C1 segment of cervical spinal cord (tissue), 14 donors: ENCODE results near the gene CBARP.

Experiments
- DNase-seq, 14 donors: peaks; one replicate each; lab custom pipeline; 2025; lab: John Stamatoyannopoulos, UW

The CBARP gene

DNA sequence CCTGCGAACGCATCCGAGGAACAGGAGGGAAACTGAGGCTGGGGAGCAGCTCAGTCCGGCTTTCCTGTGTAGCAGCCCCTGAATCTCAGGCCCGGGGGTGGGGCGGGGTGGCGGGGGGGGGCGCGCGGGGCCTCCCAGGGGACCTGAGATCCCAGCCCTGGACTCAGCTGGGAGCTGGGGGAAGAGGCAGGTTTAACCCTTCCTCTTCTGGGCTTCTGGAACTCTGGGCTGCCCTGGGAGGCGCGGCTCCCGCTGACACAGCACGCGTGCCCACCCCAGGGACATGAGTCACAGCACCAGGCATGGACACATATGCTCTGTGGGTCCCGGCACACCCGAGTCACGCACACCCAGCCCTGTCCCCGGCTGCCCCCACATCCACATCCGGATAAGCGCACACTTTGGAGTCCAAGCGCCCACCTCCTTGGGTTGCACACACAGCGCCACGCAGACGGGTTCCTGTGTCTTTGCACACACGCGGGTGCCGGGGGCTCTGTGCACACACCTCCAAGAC lies 27.9 kb upstream of the CBARP start:
- DNase-seq: peak in 1 of 14 donors; percentile 53

DNA sequence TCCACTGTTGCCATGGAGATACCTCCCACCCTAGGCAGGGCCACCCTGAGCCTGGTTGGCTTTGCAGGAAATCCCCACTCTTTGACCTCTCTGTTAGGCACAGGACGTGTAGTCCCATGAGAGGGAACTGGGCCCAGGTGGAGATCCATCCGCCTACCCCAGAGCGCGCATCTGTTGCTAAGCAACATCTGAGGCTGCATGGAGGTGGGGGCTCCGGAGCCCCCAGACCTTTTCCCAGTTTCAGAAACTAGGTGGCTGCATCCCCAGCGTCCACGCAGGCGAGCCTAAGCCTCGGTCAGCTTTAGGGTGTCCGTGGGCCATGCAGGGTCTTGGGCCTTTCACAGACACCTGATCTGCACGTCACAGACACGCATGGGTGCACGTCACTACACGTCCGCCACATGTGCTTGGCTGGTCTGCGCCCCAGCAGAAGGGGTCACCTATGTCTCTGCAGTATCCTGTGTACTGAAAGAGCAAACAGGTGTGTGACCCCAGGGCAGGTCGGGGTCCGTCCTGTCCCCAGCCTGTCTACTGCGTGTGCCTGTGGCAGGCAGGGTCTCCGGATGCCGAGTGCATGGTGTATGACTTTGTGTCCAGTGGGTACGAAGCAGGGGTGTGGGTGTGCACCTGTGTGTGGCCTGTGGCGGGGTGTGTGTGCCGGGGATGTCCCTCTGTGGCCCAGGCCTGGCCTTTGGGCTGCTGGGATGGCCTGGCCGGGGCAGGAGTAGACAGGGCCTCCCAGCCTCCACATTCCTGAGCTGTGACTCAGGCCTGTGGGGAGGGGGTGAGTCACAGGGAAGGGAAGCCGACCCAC lies 27.2 kb upstream of the CBARP start:
- peak in 1 of 14 donors; percentile 45 for DNase-seq

DNA sequence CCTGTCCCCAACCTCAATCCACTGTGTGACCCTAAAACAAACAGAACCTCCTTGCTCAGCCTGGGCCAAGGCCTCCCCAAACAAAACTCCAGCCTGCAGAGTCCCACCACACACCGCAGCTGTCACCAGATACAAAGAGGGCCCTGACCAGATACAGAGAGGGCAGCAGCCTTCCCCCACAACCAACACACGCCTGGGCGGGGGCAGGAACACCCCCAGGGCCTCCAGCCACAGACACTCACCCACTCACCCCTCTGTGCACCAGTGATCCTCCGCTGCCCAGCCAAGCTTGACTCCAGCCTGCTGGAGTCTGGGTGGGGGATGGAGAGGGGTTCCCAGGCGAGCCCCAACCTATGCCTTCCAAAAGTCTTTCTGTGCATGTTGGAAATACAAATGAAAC lies 25.4 kb upstream of the CBARP start:
- no peak for DNase-seq

DNA sequence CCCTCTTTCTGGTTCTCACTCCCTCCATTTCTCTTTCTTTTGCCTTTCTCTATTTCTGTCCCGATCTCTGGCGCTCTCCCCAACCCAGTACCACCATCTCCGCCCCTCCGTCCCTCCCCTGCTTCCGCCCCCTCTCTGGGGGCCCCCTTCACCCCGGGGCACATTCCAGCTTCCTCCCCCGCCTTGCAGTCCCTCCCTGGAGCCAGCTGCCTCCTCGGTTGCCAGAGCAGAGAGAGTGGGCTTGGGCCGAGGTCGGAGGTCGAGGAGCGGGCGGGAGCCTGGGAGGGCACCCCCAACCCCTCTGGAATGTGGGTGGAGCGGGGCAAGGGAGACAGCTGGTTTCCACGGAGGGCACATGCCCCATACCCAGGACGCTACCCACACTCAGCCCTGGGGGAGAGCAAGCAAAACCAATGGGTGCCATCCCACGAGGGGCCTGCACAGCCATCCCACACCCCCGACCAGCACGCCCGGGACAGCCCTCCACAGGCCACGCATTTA lies 24.9 kb upstream of the CBARP start:
- no peak for DNase-seq

DNA sequence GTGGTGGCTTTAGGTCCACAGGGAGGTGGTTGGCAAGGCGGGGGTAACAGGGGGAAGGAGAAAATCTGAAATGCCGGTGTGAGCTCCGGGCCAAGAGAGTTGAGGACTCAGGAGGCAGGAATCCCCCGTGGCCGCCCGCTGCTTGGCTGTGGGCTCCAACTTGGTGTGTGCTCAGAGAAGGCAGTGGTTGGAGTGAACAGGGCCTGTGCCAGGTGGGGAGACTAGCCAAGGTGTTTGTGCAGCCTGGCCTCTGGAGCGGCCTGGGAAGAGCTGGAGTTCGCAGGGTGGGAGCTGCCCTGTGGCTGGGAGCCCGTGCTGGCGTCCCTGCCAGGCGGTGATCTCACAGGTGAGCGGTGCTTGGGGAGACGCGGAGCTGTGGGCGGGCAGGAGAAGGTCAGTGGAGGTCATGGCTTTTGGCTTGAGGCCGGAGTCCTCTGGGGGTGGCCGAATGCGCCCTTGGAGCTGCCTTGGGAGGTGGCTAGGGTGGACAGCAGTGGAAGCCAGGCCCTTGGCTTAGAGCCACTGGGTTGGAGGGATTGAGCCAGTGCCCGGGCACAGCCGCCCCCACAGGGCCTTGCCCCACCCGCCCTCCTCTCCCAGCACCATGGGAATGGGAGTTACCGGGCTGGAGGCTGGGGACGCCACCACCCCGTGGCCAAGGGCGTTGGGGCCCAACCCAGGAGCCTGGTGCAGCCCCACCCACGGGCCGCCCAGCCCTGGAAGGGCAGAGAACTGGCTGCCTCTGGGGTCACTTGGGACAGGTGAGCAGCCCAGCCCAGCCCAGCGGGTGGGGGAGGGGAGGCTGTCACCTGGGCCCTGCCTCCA lies 24.2 kb upstream of the CBARP start:
- DNase-seq: peak in 9 of 14 donors; percentile 31 to 80 (median 62)

DNA sequence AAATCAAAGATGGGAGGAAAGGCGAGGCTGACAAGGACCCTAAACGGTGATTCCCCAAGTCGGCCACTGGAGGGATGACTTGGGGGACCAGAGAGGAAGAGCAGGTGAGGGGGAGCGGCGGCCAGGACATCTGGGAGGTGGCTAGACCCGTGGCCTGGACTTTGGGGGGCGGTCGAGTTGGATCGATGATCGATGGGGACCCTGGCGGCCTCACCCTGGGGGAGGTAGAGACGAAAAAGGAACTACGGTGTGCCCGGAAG lies 23.7 kb upstream of the CBARP start:
- peak in 1 of 14 donors; percentile 41 for DNase-seq

DNA sequence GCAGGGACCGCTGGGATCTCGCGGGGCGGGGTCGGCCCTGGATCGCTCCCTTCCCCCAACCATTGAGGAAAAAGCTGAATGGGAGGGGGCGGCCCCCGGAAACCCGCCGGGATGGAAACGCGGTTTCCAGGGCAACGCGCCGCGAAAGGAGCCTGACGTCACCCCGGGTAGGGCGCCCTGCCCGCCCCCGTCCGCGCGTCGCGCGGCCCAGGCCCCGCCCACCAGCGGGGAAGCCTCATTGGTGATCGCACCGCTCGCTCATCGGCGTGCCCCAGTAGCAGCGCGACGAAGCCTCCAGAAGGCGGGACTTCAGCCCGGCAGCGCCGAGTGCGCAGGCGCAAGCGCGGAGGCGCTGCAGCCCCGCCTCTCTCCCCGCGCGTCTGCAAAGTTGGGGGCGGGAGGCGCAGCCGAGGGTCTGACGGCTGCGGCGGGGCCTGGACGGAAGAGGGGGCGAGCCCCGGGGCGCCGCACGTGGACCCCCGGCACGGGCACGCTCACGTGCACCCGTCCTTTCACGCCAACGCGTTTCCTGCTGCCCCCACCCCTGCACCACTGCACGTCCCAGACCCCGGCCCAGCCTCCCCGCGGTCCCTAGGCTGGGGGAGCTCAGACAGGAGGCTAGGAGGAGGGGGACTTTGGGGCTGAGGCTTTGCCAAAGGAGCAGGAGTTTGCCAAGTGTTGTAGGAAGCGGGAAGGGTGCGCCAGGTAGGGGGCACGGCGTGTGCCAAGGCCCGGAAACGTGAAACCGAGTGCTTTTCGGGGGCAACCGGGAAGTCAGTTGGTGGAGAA lies 23.1 kb upstream of the CBARP start:
- DNase-seq: peak; percentile 43 to 94 (median 89)

DNA sequence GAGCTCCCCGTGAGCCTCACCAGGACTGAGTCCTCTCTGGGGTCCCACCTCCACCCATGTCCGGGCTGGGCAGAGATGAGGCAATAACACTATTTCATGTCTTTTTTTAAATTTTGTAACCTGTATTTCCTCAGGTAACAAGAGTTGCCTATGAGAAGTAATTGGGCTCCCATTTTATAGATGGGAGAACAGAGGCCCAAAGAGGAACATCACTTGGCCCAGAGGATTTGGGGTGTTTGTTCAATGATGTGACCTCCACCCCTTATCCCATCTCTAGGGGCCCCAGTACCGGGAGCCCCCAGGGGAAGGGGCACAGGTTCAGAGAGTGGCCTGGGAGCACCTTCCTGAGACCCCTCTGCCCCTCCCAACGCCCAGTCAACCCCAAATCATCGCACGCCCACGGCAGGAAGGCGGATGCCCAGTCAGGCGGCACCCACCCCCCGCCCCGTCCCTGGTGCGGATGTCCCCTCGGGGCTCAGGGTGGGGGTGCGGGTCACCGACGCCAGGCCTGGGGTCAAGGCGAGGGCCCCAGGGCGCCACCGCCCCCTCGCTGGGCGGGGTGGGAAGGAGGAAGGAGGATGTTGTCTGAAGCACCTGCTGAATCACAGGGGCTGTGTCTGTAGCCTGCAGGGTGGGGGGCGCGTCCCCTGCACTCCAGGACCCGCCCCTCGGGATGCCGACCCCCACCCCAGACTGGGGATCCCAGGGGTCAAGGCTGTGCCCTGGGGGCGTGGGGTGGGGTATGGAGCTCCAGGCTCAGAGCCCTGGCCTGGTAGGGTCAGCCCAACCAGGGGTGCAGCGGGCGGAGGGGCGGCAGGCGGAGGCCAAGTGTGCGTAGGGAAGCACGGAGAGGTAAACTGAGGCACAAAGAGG lies 22.3 kb upstream of the CBARP start:
- peak in 1 of 14 donors; percentile 55 for DNase-seq

DNA sequence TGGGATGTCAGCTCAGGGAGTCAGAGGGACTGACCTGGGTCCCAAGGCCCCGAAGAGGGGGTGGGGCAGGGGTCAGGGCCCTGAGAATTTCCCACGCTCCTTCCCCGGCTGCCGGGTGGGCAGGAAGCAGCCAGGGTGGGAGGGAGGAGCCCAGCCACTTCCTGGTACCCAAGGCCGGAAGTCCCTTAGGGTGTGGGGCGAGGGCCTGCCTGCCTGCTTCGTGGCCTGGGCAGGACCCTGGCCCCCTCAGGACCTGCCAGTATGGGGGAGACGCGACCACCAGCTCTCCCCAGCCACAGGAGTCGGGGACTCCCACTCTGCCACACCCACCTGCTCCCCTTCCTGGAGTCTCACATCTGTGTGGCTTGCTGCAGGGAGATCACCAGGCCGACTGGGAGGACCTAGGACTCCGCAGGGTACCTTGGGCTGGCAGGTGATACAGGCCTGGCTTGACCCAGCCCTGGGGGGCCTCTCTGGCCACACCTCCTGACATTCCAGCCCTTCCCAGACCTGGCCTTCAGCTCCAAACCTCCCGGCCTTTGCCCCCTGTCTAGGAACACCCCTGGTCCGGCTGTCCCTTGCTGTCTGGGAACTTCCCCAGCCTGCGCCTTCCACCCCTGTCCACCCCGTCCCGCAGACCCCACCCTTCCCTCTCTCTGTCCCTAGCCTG lies 21.5 kb upstream of the CBARP start:
- peak in 6 of 14 donors; percentile 25 to 67 (median 47) for DNase-seq

DNA sequence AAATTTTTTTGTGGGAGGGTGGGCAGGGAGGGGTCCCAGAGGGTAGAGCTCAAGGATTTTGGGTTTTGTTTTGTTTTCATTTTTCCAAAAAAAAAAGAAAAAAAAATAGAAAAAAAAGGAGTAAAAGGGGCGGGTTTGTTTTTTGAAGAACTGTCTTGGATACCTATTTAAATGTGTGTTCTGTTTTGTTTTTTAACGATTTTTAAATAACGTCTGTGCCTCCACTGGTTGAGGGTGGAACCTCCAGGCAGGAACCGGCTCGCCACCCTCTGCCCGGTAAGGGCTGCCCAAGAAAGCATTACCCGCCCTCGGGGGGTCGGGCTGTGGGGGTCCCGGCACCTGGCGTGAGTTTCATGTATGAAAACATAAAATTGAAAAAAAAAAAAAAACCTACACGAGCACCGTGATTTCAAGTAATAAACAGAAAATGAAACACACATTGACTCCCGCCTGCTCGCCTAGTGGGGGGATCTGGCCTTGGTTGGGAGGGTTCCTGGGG lies 21.0 kb upstream of the CBARP start:
- no peak for DNase-seq

DNA sequence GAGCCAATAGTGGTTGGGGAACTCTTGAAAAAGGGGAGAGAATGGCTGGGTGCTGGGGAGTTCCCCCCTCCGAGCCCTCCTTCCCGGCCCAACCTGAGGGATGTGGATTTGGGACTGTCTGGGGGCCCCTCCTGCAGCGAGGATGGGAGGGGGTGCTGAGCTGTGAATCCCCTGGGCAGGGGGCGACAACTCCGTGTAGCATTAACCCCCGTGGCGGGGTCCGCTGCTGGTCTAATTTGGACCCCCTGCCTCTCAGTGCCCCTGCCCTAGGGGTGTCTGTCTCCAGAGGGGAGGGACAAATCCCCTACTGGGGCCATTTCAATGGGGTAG lies 20.3 kb upstream of the CBARP start:
- DNase-seq: no peak

DNA sequence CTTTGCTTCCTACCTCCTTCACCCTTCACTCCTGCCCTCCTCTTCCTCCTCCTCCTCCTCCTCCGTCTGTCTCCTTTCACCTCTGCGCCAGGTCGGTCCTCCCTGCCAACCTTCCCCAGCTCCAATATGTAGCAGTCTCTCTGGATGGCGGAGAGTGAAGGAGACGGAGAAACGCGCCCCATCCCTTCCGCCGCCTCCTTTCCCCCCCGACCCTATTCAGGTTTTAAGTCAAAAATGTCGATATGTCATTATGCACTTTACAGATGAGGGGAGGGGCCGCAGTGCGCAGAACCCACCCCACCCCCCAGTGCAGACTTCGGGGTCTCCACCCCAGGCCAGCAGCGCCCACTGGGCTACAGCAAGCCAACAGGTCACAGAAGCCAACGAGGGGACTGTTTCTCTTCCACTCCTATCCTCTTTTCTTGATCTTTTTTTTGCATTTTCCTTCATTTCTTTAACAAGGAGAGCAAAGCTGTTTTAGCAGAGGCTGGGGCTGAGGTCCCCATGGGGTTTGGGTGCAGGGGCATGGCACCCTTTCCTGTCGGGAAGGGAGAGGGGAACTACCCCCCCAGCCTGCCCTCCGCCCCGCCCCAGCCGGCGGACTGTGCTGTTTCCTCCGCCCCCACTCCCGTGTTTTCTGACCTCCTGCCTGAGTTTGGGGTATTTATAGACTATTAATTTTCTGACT lies 19.8 kb upstream of the CBARP start:
- DNase-seq: no peak

DNA sequence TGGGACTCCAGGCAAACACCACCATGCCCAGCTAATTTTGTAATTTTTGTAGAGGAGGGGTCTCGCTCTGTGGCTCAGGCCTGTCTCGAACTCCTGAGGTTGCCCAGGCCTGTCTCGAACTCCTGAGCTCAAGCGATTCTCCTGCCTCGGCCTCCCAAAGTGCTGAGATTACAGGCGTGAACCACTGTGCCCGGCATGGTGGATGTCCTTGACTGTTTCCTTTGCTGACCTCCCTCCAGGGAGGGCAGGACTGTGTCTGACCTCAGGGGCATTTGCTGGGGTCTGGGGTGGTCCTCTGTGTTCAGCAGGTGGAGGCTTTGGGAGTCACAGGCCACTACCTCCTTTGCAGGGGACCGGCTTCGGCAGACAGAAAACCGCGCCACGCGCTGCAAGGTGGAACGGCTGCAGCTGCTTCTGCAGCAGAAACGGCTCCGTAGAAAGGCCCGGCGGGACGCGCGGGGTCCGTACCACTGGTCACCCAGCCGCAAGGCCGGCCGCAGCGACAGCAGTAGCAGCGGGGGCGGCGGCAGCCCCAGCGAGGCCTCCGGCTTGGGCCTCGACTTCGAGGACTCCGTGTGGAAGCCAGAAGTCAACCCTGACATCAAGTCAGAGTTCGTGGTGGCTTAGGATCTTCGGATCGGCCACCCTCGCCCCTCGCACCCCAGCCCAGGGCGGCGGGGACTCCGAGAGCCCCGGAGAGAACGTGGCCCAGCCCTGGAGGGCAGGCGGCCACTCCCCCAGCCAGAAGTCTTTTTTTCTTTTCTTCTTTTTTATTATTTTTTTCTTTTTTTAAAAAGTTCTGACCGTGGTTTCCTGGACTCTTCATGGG lies 19.1 kb upstream of the CBARP start:
- DNase-seq: no peak

DNA sequence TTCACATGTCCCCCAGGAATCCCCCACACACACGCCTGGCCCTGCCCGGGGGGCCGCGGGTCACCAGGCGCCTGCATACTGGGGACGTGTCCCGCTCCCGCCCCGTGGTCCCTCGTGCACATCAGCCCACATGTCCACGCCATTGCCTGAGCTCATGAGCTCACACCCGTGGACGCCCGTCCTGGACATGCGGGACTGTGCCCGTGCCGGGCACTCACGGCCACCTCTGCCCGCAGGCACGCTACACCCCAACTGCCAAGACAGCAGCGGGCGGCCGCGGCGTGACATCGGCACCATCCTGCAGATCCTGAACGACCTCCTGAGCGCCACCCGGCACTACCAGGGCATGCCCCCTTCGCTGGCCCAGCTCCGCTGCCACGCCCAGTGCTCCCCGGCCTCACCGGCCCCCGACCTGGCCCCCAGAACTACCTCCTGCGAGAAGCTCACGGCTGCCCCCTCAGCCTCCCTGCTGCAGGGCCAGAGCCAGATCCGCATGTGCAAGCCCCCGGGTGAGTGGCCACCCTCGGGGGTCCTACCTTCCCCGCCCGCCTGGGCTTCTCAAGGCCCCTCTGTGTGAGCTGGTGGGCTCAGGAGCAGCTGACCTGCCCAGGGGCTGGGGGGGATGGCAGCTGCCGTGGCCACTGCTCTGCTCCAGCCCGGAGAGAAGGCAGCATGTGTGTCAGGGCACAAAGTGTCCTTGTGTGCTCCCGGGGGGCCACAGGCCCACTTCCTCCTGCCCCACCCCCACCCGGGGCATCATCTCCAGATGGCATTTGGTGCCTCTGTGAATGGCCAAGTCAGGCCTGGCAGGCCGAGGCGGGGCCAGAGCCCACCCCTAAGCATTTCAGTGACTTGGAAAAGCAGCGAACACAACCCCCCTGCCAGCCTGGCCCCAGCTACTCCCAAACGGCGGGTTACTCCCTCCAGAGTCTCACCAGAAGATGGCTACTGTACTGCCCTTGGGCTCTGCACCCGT lies 17.7 kb upstream of the CBARP start:
- peak in 13 of 14 donors; percentile 10 to 91 (median 58) for DNase-seq

DNA sequence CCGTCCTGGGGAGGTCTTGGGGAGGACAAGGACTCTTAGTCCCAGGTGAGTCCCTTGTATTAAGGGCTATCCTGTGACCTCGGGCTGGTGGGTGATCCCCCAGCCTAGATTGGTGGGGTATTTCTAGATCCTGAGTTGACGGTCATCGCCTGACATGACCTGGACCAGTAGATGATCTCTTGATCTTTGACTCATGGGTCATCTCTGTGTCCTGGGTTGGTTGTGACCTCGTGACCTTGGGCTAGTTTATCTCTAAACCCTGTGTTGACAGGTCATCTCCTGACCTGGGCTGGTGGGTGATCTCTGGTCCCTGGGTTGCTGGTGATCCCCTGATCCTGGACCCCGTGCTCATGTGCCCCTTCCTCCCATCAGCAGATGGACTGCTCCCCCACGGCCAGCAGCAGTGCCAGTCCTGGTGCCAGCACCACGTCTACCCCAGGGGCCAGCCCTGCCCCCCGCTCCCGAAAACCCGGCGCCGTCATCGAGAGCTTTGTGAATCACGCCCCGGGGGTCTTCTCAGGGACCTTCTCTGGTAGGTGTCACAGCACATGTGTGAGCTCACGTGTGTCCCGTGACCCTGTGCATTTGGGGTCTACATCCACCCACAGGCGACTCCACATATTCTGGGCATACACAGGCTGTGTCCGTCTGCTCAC lies 16.9 kb upstream of the CBARP start:
- peak in 1 of 14 donors; percentile 19 for DNase-seq

DNA sequence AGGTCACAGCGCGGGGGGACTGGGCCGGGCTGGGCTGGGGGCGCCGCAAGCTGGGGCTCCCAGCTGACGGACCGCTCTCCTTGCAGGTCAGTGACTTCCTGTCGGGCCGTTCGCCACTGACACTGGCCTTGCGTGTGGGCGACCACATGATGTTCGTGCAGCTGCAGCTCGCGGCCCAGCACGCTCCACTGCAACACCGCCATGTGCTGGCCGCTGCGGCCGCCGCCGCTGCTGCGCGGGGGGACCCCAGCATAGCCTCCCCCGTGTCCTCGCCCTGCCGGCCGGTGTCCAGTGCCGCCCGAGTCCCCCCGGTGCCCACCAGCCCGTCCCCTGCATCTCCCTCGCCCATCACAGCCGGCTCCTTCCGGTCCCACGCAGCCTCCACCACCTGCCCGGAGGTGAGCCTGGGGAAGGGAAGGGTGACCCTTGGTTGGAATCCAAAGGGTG lies 16.3 kb upstream of the CBARP start:
- peak in 9 of 14 donors; percentile 18 to 63 (median 34) for DNase-seq
